ENCODE data around the gene SPRY1.

- TF ChIP-seq, protein P1, sequence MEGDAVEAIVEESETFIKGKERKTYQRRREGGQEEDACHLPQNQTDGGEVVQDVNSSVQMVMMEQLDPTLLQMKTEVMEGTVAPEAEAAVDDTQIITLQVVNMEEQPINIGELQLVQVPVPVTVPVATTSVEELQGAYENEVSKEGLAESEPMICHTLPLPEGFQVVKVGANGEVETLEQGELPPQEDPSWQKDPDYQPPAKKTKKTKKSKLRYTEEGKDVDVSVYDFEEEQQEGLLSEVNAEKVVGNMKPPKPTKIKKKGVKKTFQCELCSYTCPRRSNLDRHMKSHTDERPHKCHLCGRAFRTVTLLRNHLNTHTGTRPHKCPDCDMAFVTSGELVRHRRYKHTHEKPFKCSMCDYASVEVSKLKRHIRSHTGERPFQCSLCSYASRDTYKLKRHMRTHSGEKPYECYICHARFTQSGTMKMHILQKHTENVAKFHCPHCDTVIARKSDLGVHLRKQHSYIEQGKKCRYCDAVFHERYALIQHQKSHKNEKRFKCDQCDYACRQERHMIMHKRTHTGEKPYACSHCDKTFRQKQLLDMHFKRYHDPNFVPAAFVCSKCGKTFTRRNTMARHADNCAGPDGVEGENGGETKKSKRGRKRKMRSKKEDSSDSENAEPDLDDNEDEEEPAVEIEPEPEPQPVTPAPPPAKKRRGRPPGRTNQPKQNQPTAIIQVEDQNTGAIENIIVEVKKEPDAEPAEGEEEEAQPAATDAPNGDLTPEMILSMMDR (IDR thresholded peaks at IDR 0.05; ENCODE audit: low read depth, low read length, missing input control) = no peak
- TF ChIP-seq TAF1 (conservative IDR thresholded peaks at IDR 0.05) (no peak), SP1 (IDR thresholded peaks at IDR 0.05) (no peak), RXRA (IDR thresholded peaks at IDR 0.05) (no peak), RAD21 (IDR thresholded peaks at IDR 0.05) (no peak)
Measured at GRCh38 chr4:123411514-123411913, 14.9 kb downstream of the SPRY1 start.

Data from liver (tissue), 3 donors.